ENCODE results near the gene HOXB7.

HOXB7 gene

DNA sequence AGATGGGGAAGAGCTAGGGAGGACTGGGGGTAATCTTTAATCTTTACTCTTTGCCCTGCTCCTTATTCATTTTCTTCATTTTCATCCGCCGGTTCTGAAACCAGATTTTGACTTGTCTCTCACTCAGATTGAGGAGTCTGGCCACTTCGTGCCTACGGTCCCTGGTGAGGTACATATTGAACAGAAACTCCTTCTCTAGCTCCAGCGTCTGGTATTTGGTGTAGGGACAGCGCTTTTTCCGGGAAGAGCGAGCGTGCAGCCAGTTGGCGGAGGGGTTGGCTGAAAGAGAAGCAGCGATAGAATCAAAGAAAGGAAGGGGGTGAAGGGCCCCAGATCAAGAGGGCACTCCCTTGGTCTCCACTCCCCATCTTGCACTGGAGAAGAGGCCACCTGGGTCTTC, 12.0 kb upstream of the HOXB7 start:
- no peak for DNase-seq

- DNase-seq, result no peak
These were observed 10.9 kb upstream of the HOXB7 start for GRCh38 chr17:48621410-48622392.

GRCh38 chr17:48620461-48621139, 9.8 kb upstream of the HOXB7 start:
- DNase-seq, result no peak

DNA sequence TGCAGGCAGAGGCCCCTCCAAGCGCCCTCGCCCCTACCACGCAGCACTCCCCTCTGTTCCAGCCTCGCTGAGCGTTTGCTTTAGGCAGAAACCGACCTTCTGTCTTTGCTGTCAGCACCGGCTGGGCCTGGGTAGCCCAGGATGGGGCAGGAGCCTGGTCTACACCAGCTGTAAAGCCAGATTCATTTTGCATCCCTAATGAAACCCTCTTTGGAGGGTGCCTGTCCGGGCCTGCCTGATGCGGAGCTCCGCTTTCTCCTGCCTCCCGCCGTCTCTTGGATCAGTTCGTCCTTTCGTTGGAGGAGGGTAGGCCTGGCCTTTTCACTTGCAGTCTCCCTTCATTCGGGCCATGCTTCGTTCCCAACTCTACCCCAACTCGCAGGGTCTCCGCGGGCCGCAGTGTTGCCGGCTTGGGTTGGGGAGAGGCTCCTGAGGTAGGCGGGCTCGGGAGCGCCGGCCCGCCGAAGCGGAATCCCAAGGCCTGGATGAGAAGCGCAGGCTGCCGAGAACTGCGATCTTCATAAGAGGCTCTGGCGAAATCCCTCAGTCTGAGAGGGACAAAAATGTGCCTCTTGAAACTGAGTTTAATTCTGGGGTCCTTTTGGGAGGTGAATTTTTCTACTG, 9.1 kb upstream of the HOXB7 start:
- no peak for DNase-seq

- DNase-seq, result peak; percentile 43
These were observed 7.6 kb upstream of the HOXB7 start for GRCh38 chr17:48618256-48618896.

GRCh38 chr17:48617471-48618255, 6.8 kb upstream of the HOXB7 start:
- DNase-seq, result no peak

DNA sequence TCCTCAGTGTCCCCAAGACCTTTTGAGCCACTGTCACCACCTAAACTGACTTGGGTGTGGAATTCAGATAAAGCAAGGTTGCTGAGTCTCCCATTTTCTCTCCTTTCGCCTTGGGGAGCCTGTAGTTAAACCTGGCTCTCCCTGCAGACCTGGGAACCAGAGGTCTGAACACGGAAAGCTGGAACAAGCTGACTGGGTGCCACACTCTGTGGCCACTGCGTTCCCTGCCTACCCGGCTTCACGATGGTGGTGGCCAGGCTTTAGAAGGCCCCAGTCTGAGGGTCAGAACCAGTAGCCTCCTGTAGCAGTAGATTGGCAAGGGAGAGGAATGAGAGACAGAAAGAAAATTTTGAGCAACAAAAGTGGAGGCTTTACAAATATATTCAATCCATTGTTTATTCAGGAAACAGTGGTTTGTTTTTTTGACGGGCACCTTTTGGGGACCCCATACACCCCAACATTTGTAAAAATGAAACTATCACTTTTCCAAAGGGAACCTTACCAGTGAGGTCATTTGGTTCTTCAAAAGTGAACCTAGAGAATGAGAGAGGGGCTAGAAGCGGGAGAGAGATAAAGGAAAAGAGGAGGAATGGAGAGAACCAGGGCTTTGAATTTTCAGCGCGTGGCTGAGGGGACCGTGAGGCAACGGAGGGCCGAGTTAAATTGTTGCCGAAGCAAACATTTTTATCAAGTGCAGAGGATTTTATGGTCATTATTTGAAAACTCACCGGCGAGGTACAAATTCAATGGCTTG, 6.1 kb upstream of the HOXB7 start:
- DNase-seq, result no peak

DNA sequence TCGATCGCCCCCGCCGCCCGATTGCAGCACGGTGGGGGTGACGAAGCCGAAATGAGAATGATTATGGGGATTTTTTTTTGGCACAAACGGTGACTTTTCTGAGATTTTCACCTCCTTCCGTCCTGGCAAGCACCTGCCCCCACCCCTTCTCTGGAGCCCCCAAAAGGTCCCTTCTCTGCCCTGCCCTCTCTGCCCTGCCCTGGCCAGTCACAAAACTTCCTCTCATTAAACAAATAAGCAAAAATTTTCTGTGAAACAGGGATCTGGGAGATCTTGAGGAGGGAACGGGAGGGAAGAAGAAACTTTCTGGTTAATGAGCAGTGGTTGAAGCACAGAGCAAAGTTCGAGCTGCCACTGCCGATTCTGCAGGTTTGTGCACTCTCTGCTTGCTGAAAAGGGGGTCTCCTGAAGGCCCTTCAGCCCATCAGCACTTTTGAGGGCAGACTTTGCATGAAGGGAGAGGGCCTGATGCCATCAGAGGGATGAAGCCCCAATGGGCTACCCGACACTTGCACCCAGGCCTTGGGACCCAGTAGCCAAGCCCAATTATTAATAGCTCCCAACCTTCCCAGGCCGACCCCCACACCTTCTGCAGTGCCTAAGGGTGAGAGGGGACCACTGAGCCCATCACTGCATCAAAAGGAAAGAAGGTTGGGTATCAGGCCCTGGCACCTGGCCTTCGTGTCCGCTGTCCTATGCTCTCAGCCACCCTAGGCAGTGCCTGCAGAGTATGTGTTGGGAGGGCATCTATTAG, 5.3 kb upstream of the HOXB7 start:
- no peak for DNase-seq

DNA sequence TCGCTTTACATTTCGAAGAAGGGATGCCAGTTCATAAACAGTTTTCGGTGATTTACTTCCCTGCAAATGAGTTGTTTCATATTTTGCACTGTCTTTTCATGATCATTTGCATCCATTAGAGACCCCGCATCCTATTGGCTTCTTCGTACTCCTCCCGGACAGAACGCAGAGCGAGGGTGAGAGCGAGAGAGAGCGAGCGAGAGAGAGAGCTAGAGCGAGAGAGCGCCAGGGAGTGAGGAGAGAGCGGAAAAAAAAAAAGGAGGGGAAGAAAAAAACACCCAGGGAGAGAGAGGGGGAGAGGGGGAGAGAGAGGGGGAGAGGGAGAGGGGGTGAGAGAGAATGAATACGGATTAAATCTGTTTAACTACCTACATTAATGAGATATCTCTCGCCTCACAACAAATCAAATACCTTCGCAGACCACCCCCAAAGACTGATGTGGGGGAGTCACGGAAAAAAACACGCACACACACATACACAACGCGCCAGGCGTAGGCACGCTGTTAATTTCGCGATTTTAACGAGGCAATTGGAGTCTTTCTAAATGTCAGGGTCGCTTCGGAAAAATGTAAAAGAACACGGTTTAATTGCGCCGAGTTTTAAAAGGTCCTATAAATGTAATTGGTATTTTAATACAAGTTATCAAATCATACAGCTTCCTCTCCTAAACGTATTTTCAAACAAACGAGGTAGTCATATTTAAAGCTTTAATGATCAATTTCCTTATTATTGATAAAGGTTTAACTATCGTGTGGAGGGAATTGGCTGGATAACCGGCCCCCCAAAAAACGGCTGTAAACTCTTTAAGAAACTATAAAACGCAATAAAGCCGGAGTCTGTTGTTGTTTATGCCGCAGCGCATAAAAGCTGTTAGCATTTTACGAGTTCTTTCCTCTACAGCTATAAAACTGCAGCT, 4.5 kb upstream of the HOXB7 start, which contains the start of gene HOXB8:
Gene HOXB8 (minus strand): TSS at position 246 of the 916 bp plus-strand sequence. CDS start 588 bp downstream, outside the sequence.
- DNase-seq, result peak; percentile 48

DNA sequence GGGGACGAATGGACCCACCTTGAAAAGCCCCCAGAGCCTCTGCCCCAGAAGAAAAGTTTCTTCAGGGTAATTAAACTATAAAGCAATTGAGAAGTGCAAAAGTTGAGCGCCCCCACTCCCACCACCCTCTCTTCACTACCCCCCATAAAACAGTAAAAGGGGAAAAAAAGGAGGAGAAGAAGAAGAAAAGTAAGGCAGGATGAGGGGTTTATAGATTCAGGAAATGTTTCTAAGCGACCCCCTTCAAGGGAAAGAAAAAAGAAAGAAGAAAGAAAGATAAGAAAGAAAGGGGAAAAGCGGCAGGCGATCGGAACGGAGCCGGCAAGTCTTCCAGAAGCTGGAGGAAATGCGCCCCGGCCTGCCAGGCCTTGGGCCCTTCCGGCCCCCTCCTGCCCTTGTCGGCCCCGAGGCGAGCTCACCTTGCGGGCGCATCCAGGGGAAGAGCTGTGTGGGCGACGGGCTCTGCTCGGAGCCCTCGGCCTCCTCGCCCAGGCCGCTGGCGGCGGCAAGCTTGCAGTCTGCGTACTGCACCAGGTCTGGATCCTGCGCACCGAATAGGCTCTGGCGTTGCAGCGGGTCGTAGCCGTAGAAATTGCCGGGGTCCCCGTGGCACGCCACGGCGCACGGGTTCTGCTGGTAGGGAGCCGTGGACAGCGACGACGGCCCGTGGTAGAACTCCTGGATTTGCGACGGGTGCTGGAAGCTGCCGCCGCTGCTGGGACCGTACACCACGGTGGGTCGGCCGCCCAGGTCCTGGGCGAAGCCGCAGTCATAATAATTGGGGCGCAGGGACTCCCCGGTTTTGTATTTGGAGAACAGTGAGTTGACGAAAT, 3.3 kb upstream of the HOXB7 start:
- no peak for DNase-seq

DNA sequence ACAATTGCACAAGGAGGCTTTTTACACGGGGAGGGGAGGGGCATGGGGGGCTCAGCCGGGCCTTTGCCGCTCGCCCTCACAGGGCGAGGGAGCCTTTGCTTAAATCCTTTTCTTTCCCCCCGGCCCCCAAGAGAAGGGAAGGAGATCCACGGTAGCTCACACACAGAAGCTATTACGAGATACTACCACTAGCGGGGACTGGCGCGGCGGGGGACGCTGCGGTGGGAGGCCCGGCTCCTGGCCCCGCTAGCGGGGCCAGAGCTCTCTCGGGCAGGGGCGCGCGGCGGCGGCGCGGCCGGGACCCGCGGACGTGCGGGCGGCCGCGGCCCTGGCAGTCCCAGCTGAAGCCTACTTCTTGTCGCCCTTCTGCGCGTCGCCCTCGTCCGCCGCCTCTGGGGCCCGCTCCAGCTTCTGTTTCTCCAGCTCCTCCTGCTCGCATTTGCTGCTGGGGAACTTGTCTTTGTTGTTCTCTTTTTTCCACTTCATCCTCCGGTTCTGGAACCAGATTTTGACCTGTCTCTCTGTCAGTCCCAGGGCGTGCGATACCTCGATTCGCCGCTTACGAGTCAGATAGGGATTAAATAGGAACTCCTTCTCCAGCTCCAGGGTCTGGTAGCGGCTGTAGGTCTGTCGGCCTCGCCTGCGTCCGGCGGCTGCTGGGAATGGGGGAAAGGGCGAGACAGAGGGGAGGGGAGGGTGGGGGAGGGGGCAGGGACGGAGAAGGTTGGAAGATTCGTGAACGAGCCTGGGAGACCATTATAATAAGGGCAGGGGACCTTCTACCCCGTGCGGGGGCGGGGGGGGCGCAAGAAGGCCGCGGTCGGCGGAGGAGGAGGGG, 2.3 kb upstream of the HOXB7 start:
- DNase-seq, result peak; percentile 28

DNA sequence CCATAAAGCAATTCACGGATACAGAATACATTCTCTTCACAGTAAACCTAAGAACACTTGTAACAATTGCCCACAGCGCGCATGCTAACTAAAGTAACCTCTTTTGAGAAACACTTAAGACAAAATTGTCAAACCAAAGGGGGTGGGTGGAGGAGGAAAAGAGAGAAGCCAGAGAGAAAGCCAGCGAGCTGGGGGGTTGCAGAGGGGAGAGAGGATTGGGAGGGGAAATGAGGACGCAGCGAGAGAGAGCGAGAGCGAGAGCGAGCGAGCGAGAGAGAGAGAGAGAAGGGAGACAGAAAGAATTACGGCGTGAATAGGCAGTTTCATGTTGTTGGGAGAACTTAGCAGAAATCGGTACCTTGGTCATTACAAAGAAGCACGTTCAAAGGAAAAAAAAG, 1.6 kb upstream of the HOXB7 start:
- DNase-seq, result peak; percentile 73

DNA sequence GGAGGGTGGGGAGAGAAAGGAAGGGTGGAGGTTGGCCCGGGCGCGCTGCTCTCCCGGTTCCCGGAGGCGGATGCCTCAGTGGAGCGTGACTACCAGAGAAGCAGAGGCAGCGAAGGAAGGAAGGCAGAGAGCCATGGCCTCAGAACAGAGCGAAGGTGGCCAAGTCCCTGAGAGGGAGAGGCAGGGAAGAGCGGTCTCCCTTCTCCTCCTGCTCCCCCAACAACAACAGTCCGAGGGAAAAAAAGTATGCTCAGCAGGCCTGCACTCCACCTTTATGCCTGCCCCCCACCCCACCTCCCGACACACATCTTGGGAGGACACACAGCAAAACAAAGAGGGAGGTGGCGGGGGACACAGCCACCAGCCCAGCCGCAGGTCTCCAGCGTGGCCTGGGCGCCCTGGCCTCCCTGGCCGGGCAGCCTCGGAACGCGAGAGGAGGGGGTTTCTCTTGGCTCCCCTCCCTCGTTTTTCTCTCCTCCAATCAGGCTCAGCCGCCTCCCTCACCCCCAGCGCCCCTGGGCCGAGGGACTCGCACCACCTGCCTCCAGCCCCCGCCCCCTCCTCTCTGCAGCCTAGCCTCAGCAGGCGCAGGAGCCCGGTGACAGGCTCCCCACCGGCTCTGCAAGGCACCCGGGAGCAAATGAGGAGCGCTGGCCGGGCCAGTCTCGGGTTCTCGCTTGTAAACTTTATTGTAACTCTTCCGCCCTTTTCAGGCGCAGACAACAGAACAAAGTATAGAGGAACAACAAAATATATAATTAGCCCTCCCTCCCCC, 1.1 kb upstream of the HOXB7 start:
- peak; percentile 73 for DNase-seq

DNA sequence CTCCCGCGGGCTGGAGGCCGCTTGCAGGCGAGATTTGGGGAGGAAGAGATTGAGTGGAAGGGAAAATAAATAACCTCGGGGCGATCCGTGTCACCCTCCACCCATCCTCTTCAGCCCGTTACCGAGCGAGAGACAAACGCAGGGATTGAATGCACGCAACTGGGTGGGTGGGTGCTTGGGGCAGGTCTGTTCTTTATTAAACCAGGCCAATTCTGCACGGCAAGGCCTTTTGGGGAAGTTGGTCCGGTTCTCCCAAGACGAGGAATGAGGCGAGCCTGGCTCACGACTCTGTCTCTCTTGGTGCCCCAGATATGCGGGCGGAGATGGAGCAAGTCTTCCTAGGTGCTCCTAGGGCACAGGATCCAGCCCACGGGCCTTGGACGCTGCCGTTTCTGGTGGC, 396 bp upstream of the HOXB7 start:
- DNase-seq, result no peak

DNA sequence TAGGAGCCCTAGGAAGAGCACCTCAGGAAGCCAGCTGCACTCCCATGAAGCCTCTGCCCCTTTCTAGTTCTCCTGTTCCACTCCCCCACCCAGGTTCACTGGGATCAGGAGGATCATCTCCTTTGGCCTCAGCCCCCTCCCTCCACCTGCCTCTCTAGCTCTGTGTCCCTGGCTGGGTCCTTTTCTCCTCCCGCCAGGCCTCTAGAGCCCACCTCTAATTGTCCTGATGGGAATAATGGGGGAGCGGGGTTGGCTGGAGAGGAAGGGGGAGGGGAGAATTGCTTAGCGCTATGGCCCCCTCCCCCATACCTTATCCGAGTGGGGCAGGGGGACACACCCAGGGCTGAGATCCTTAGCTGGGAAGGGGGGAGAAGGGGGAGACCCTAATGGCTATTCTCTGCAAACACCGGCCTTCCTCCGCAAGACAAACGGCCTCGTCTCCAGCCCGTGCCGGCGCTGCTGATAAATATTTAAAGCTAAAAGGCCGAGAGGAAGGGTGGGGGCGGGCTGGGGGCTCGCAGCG, 997 bp downstream of the HOXB7 start:
- DNase-seq, result no peak

GRCh38 chr17:48609033-48609432, 1.8 kb downstream of the HOXB7 start:
- no peak for DNase-seq

DNA sequence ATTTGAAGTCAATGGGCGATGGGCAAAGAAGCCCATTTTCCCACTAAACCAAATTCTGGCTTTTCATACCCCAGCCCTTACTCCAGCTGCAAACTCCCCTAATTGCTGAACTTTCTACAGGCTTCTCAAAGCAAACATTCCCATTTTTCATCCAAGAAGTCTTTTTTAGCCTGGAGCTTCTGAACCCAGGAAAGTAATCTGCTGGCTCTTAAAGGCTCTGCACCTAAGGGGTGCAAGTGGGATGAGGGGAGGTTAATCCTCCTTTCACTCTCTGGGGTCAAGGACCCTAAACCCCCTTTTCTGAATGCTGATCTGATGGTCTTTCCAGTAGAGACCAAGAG, 2.4 kb downstream of the HOXB7 start:
- DNase-seq, result no peak

All from NCI-H2029 treated with DMSO at 0.1 percent for 48 hours (cell line).